K562 (cell line): ENCODE measurements around the gene PSMB7. TPM values are rescaled to one million over a fixed set of nuclear protein-coding genes. Genes with fewer than 3 reads are reported as not detected.

ENCODE experiments used
- BHLHE40 ChIP-seq: IDR thresholded peaks from 2 replicates; pipeline ENCODE4 v1.6.1; 2011; ENCODE audit warnings: low read length, improper control_type of control experiment
- BRCA1 ChIP-seq, 2 experiments: fragments of 450-650 bp in 1 of 2; sonication (generic) in 1 of 2; formaldehyde crosslinking in 1 of 2; IDR thresholded peaks; 2 replicates each; pipeline versions ENCODE4 v1.5.0 to v1.6.1; 2017 to 2020; ENCODE audit warnings: mild to moderate bottlenecking in 1 of 2, missing genetic modification reagents in 1 of 2
- CBFA2T3 ChIP-seq: fragments of 450-650 bp; IDR thresholded peaks from 2 replicates; pipeline ENCODE4 v1.6.1; 2017
- GATAD2B ChIP-seq: fragments of 450-650 bp; IDR thresholded peaks from 2 replicates; pipeline ENCODE4 v1.6.1; 2017; ENCODE audit warnings: mild to moderate bottlenecking, borderline replicate concordance
- HNRNPK ChIP-seq: fragments of 200-400 bp; formaldehyde crosslinking; IDR thresholded peaks from one replicate; pipeline ENCODE4 v1.6.1; 2018; ENCODE audit warnings: mild to moderate bottlenecking, low read depth, low read length; ENCODE audit not compliant: poor library complexity, severe bottlenecking
- ILF3 ChIP-seq: fragments of 450-650 bp; IDR thresholded peaks from 2 replicates; pipeline ENCODE4 v1.6.1; 2018; ENCODE audit warnings: antibody characterized with exemption, mild to moderate bottlenecking, moderate library complexity, borderline replicate concordance
- NCOA6 ChIP-seq: fragments of 450-650 bp; IDR thresholded peaks from 2 replicates; pipeline ENCODE4 v1.6.1; 2017; ENCODE audit warnings: mild to moderate bottlenecking
- PURB ChIP-seq: sonication (generic); formaldehyde crosslinking; IDR thresholded peaks from 2 replicates; pipeline ENCODE4 v1.9.0; 2021; ENCODE audit warnings: low read depth, mild to moderate bottlenecking, missing genetic modification reagents
- RCOR1 ChIP-seq, 2 experiments: IDR thresholded peaks; 2 replicates each; pipeline ENCODE4 v1.6.1; 2012; ENCODE audit warnings: low read depth in 2 of 2, low read length in 2 of 2, borderline replicate concordance in 1 of 2, improper control_type of control experiment in 1 of 2
- SIX5 ChIP-seq, 2 experiments: IDR thresholded peaks; 2 replicates each; pipeline ENCODE4 v1.6.1; 2011; ENCODE audit warnings: low read length in 2 of 2, borderline replicate concordance in 1 of 2, low read depth in 1 of 2, mild to moderate bottlenecking in 1 of 2, moderate library complexity in 1 of 2; ENCODE audit not compliant: insufficient read depth in 1 of 2
- SMARCA4 ChIP-seq: fragments of 450-650 bp; IDR thresholded peaks from 2 replicates; pipeline ENCODE4 v1.6.1; 2016
- TAL1 ChIP-seq: fragments of 450-650 bp; IDR thresholded peaks from 2 replicates; pipeline ENCODE4 v1.6.1; 2016; ENCODE audit warnings: mild to moderate bottlenecking
- XRCC5 ChIP-seq: fragments of 200-400 bp; formaldehyde crosslinking; IDR thresholded peaks from 2 replicates; pipeline ENCODE4 v1.6.1; 2017; ENCODE audit warnings: low read depth, mild to moderate bottlenecking, low read length
- ZNF133 ChIP-seq: fragments of 250-450 bp; sonication (Bioruptor Pico); IDR thresholded peaks from 2 replicates; pipeline ENCODE4 v1.4.0; 2020; ENCODE audit warnings: mild to moderate bottlenecking
- ZNF24 ChIP-seq: fragments of 450-650 bp; IDR thresholded peaks from 2 replicates; pipeline ENCODE4 v1.6.1; 2016
- ZNF408 ChIP-seq: fragments of 250-450 bp; sonication (Bioruptor Pico); IDR thresholded peaks from 2 replicates; pipeline ENCODE4 v1.4.0; 2020; ENCODE audit warnings: low read depth, mild to moderate bottlenecking, moderate library complexity
- ZNF766 ChIP-seq: fragments of 200-800 bp; sonication (Bioruptor generic); conservative IDR thresholded peaks from 2 replicates; pipeline ENCODE4 v1.6.1; 2016; ENCODE audit warnings: missing genetic modification characterization, missing compliant biosample characterization
- ZNF778 ChIP-seq: fragments of 450-650 bp; formaldehyde crosslinking; IDR thresholded peaks from 2 replicates; pipeline ENCODE4 v1.4.0; 2020; ENCODE audit warnings: mild to moderate bottlenecking, moderate library complexity
- polyA plus RNA-seq, 8 experiments: library from polyadenylated mRNA; depleted of rRNA in 4 of 8; stranded (reverse) in 5 of 8; unstranded in 3 of 8; fragments of >200 nt; fragmentation: Nextera tagmentation in 2 of 8; fragmentation: Illumina TruSeq in 1 of 8; extraction: Ambion mirVana in 2 of 8; extraction: Trizol in 1 of 8; gene quantifications; 2 replicates each; pipeline versions ENCODE4 v1.2.1 to v1.2.3, GENCODE V29; 2011 to 2014; ENCODE audit warnings: inconsistent platforms in 1 of 8, missing spikeins in 1 of 8
- total RNA-seq, 7 experiments: library from RNA; depleted of rRNA in 6 of 7; stranded (reverse); fragments of >200 nt in 6 of 7; fragmentation: Illumina TruSeq in 2 of 7; extraction: Trizol in 2 of 7; gene quantifications; 2 replicates each; pipeline versions ENCODE4 v1.2.1 to v1.2.3, GENCODE V29; 2011 to 2021; ENCODE audit warnings: low replicate concordance in 1 of 7
- TF ChIP-seq, protein P1 (sequence below): fragments of 450-650 bp; IDR thresholded peaks from 2 replicates; pipeline ENCODE4 v1.6.1; 2016; ENCODE audit warnings: antibody characterized with exemption
- TF ChIP-seq, protein P2 (sequence below): fragments of 450-650 bp; IDR thresholded peaks from 2 replicates; pipeline ENCODE4 v1.6.1; 2016
- TF ChIP-seq, protein P3 (sequence below): fragments of 250-450 bp; sonication (Bioruptor Pico); IDR thresholded peaks from 2 replicates; pipeline ENCODE4 v1.5.0; 2021; ENCODE audit warnings: mild to moderate bottlenecking, borderline replicate concordance

Gene PSMB7
- total and polyA plus RNA-seq, 9 of the 15 experiments (the other 6 are each of a cell fraction or from before 2014, with no cell fraction given): 321 to 978 (median 407) TPM

DNA sequence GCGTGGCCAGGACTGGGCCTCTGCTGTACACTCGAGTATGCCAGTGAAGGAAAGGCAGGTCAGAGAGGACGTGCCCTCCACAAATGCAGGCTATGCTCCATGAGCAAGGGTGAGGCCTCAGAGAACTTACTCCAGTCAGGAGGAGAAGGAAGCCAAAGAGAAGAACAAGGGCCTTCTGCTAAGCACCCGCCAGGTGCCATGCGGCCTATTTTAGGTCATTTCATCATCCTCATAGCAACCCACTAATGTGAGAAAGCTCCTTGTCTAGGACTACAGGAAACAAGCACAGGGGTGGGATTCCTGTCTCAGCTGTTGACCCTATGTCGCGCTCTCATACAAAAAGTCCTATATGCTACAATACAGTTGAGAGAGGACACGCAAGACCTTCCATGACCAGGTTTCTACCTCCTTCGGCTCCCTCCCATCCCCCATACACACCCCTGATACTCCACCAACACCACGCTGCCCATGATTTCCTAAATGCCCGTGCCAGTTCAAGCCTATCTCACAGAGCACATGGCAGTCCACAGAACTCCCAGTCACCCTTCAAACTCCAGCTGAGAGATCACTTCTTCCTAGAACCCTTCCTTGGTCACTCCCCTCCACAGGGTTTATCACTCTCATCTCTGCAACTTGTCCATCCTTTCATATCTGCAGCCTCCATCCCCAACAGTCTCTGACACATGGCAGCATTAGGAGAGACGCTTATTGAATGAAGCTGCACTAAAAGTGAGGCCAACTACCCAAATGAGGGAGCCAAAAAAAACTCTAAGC is 26.8 kb downstream of the PSMB7 start (continued):
- TF ChIP-seq, protein P1, sequence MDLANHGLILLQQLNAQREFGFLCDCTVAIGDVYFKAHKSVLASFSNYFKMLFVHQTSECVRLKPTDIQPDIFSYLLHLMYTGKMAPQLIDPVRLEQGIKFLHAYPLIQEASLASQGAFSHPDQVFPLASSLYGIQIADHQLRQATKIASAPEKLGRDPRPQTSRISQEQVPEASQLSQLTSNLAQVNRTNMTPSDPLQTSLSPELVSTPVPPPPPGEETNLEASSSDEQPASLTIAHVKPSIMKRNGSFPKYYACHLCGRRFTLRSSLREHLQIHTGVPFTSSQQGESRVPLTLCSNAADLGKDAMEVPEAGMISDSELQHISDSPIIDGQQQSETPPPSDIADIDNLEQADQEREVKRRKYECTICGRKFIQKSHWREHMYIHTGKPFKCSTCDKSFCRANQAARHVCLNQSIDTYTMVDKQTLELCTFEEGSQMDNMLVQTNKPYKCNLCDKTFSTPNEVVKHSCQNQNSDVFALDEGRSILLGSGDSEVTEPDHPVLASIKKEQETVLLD: peak; percentile 63
- TF ChIP-seq BHLHE40 (peak; percentile 25; the same call in 1 of the 2 replicates), SIX5 (IDR thresholded peaks at IDR 0.05; ENCODE audit: borderline replicate concordance in 1 of 2, insufficient read depth in 1 of 2, low read depth in 1 of 2, low read length in 2 of 2) (no peak), PURB (CRISPR knock-in tag) (no peak), ZNF133 (no peak), HNRNPK (no peak), XRCC5 (0 out of 2 replicates have a peak, but pooled peaks have one; percentile 60), ZNF778 (no peak), ZNF766 (CRISPR knock-in tag) (peak; percentile 65; the same call in 1 of the 2 replicates), TAL1 (peak; percentile 58), GATAD2B (no peak), ILF3 (no peak), ZNF24 (peak; percentile 44; the same call in 1 of the 2 replicates), CBFA2T3 (peak; percentile 81), ZNF408 (CRISPR knock-in tag) (no peak), SMARCA4 (peak; percentile 70), NCOA6 (no peak), BRCA1 (IDR thresholded peaks at IDR 0.05) (no peak), BRCA1 (CRISPR knock-in tag; IDR thresholded peaks at IDR 0.05) (no peak), RCOR1 (IDR thresholded peaks at IDR 0.05; ENCODE audit: borderline replicate concordance in 1 of 2, low read depth in 2 of 2, low read length in 2 of 2) (peak; percentile 16 to 96; a peak in 3 of 4 replicates)
- TF ChIP-seq, protein P2, sequence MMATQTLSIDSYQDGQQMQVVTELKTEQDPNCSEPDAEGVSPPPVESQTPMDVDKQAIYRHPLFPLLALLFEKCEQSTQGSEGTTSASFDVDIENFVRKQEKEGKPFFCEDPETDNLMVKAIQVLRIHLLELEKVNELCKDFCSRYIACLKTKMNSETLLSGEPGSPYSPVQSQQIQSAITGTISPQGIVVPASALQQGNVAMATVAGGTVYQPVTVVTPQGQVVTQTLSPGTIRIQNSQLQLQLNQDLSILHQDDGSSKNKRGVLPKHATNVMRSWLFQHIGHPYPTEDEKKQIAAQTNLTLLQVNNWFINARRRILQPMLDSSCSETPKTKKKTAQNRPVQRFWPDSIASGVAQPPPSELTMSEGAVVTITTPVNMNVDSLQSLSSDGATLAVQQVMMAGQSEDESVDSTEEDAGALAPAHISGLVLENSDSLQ: peak; percentile 77
- TF ChIP-seq, protein P3, sequence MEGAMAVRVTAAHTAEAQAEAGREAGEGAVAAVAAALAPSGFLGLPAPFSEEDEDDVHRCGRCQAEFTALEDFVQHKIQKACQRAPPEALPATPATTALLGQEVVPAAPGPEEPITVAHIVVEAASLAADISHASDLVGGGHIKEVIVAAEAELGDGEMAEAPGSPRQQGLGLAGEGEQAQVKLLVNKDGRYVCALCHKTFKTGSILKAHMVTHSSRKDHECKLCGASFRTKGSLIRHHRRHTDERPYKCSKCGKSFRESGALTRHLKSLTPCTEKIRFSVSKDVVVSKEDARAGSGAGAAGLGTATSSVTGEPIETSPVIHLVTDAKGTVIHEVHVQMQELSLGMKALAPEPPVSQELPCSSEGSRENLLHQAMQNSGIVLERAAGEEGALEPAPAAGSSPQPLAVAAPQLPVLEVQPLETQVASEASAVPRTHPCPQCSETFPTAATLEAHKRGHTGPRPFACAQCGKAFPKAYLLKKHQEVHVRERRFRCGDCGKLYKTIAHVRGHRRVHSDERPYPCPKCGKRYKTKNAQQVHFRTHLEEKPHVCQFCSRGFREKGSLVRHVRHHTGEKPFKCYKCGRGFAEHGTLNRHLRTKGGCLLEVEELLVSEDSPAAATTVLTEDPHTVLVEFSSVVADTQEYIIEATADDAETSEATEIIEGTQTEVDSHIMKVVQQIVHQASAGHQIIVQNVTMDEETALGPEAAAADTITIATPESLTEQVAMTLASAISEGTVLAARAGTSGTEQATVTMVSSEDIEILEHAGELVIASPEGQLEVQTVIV (CRISPR knock-in tag): no peak
